SK-N-DZ (cell line): ENCODE results near the gene CCDC24.

Source experiments
- DNase-seq: peaks from one replicate; pipeline ENCODE4 v3.0.0-alpha.2; 2015; ENCODE audit warnings: low spot score

Gene CCDC24

GRCh38 chr1:43980255-43981134 lies 10.9 kb upstream of the CCDC24 start:
- no peak for DNase-seq

GRCh38 chr1:43981135-43981491 lies 10.3 kb upstream of the CCDC24 start:
- DNase-seq = no peak

- no peak for DNase-seq
These were observed 9.8 kb upstream of the CCDC24 start for GRCh38 chr1:43981636-43982035.

GRCh38 chr1:43982241-43982640 lies 9.2 kb upstream of the CCDC24 start:
- DNase-seq = no peak

- DNase-seq = no peak
These were observed 8.6 kb upstream of the CCDC24 start for GRCh38 chr1:43982808-43983207.

- no peak for DNase-seq
These were observed 8.0 kb upstream of the CCDC24 start for GRCh38 chr1:43983253-43983899.

GRCh38 chr1:43984855-43985254 lies 6.5 kb upstream of the CCDC24 start:
- DNase-seq = no peak

- DNase-seq = no peak
These were observed 5.3 kb upstream of the CCDC24 start for GRCh38 chr1:43985984-43986595.

- no peak for DNase-seq
These were observed 4.7 kb upstream of the CCDC24 start for GRCh38 chr1:43986712-43987111.

- DNase-seq = no peak
These were observed 4.1 kb upstream of the CCDC24 start for GRCh38 chr1:43987159-43987902.

- no peak for DNase-seq
These were observed 864 bp upstream of the CCDC24 start for GRCh38 chr1:43990271-43991199.

- no peak for DNase-seq
These were observed 261 bp upstream of the CCDC24 start for GRCh38 chr1:43991200-43991475.

- no peak for DNase-seq
These were observed 1.0 kb downstream of the CCDC24 start for GRCh38 chr1:43992232-43992995.

- DNase-seq = no peak
These were observed 2.0 kb downstream of the CCDC24 start for GRCh38 chr1:43993206-43993914.

GRCh38 chr1:43994071-43994470 lies 2.7 kb downstream of the CCDC24 start:
- no peak for DNase-seq

- DNase-seq = peak; percentile 74
These were observed 3.7 kb downstream of the CCDC24 start for GRCh38 chr1:43994794-43995790.

GRCh38 chr1:43995984-43996732 lies 4.8 kb downstream of the CCDC24 start:
- no peak for DNase-seq

GRCh38 chr1:43996733-43997115 lies 5.3 kb downstream of the CCDC24 start:
- DNase-seq = no peak
